NCI-H1436 treated with DMSO at 0.1 percent for 48 hours (cell line): ENCODE data around the gene RRN3.
"Not testable (repeated sequence)": the region's sequence is repeated elsewhere in the genome, so short reads cannot be mapped to it uniquely, and the experiment has no call there.

Experiments used
- DNase-seq: peaks from one replicate; lab custom pipeline; 2025; lab: John Stamatoyannopoulos, UW

The RRN3 gene

DNA sequence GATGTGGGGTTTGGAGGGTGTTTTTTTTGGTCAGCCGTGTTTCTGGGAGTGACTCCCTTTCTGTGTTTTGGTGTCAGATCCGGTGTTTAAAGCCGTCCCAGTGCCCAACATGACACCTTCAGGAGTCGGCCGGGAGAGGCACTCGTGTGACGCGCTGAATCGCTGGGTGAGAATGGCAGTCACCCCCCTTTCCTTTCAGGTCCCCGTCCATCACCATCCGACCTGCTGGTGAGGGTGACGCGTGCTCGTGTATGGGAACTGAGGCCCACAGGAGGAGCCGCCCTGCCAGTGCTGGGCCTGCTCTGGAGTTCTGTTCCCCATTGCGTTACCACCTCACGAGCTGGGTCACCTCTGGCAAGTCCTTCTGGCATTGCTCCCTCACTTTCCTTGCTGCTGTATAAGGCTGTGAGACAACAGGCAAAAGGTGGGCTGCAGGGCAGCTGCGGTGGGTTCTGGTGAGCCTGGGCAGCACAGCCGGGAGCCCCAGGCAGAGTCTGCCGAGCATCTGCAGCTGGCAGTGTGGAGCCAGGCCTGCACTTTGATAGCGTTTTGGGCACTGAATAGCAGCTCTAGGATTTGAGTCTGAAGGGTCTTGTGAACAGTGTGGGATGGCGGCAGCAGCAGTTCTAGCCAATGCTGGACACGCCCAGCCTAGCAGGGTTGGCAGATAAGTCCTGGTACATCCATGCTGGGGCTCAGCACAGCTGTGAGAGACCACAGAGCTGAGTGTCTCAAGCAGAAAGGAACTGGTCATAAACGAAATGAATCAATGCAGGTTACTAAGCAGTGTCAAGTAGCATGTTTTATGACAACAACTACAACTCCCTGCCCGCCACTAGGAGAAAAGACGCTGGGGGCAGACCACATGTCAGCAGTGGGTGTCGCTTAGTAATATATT is 65.0 kb downstream of the RRN3 start:
- DNase-seq = not testable (repeated sequence)

DNA sequence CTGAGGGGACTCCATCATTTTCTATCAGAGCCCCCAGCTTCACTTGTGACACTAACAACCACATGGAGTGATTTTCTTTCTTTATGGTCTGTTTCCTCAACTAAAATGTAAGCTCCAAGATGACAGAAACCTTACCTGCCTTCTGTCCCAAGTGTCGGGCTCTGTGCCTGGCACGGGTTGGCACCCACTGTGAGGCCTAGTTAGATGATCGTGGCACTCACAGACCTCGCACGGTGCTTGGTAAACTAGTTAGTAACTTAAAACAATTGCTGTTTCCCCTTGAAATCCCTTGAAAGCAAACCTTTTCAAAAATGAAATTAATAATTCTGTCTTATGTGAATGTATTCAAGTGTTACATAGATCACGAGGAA is 65.7 kb downstream of the RRN3 start:
- not testable (repeated sequence) for DNase-seq

DNA sequence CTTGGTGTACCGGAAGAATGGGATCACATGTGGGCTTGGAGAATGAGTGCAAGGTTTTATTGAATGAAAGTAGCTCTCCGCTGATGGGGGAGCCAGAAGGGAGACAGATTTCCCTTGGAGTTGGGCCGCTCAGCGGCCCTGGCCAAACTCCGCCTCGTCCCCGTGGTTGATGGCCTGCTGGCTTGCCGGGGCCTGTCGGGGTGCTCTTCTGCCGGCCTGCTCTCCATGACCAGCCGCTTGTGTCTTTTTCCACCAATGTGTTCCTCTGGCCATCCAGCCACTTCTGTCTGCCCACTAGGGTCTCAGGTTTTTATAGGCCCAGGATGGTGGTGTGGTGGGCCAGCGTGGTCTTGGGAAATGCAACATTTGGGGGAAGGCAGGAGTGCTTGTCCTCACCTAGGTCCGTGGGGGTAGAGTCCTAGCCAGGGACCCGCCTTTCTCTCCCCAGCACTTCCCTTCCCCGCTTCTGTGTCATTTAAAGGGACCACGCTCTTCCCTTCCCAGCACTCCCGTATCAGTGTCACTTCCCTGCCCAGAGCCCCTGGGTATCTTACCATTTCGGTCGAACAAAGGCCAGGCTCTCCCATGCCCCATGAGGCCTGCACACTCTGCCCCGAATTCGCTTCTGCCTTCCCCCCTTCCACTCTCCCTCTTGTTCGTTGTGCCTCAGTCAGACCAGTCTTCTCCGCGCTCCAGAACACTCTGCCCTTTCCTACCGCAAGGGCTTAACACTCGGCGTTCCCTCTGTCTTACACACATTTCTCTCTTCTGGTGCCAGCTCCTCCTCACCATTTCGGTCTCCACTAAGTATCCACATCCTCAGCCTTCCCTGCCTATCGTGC is 66.3 kb downstream of the RRN3 start:
- not testable (repeated sequence) for DNase-seq

DNA sequence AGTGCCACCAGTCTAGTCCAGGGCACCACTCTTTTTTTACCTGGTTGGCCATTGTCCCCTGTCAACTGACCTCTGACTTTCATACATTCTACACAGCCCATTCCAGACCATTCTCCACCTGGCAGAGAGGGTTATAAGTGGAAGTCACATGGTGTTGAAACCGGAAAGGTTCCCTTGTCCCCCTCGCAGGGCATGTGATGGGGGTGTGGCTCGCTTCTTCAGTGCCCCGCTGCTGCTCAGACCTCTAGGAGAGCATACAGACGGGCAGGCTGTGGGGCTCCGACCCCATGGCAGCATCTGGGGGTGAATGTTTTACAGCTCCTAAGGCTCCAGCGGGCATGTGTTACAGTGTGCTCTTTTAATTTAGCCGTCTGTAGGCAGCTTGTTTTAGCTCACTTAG is 67.0 kb downstream of the RRN3 start:
- DNase-seq = not testable (repeated sequence)

- DNase-seq = not testable (repeated sequence)
Observed at GRCh38 chr16:15025234-15025951, 68.7 kb downstream of the RRN3 start.

GRCh38 chr16:15024858-15025199 is 69.2 kb downstream of the RRN3 start:
- not testable (repeated sequence) for DNase-seq

- DNase-seq = not testable (repeated sequence)
Observed at GRCh38 chr16:15023381-15024077, 70.5 kb downstream of the RRN3 start.

GRCh38 chr16:15022194-15022593 is 71.9 kb downstream of the RRN3 start:
- not testable (repeated sequence) for DNase-seq

- DNase-seq = not testable (repeated sequence)
Observed at GRCh38 chr16:15021429-15021828, 72.6 kb downstream of the RRN3 start.

- DNase-seq = not testable (repeated sequence)
Observed at GRCh38 chr16:15016951-15017580, 77.0 kb downstream of the RRN3 start.

- DNase-seq = not testable (repeated sequence)
Observed at GRCh38 chr16:15016354-15016753, 77.7 kb downstream of the RRN3 start.

DNA sequence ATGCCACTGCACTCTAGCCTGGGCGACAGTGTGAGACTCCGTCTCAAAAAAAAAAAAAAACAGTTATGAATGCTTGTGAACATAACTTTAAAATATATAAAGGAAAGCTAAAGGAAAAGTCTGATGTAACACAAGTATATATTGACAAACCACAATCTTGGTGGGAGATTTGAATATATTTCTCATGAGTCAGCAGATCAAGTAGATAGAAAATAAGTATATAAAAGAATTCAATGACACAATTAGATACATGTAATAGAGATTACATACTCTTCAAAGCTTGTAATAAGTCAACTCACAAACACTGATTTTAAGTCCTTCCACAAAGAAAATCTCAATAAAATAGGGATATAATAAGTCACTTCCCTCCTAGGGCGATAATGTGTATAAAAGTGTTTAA is 78.4 kb downstream of the RRN3 start:
- DNase-seq = not testable (repeated sequence)

- not testable (repeated sequence) for DNase-seq
Observed at GRCh38 chr16:15012941-15013340, 81.1 kb downstream of the RRN3 start.
